HL-60 (cell line): Measurements from ENCODE around the gene TNNT1.
A peak's percentile ranks its signal among the peaks of the same experiment; 100 is the strongest.

Experiments
- DNase-seq, 2 experiments: peaks; one replicate each; pipeline ENCODE4 v3.0.0-alpha.2; 2010 to 2020; ENCODE audit warnings: low read depth in 1 of 2, low spot score in 1 of 2
- H3K27ac ChIP-seq: fragments of 250-450 bp; sonication (Bioruptor Pico); replicated peaks from 2 replicates; pipeline ENCODE4 v1.5.1; 2020; ENCODE audit warnings: mild to moderate bottlenecking, moderate library complexity
- H3K27me3 ChIP-seq: fragments of 250-450 bp; sonication (Bioruptor Pico); 2 replicates; pipeline ENCODE4 v1.5.1; 2021; ENCODE audit warnings: mild to moderate bottlenecking, moderate library complexity; ENCODE audit not compliant: insufficient read depth, poor library complexity, severe bottlenecking
- H3K4me3 ChIP-seq: replicated peaks from 2 replicates; pipeline ENCODE4 v1.5.1; 2011; ENCODE audit warnings: mild to moderate bottlenecking, control low read depth, low read length; ENCODE audit not compliant: insufficient read depth
- GABPA ChIP-seq: IDR thresholded peaks from 2 replicates; pipeline ENCODE4 v1.6.1; 2012; ENCODE audit warnings: low read depth
- POLR2AphosphoS5 ChIP-seq: IDR thresholded peaks from 2 replicates; pipeline ENCODE4 v1.6.1; 2012; ENCODE audit warnings: low read depth
- REST ChIP-seq: IDR thresholded peaks from 2 replicates; pipeline ENCODE4 v1.6.1; 2012; ENCODE audit warnings: low read depth; ENCODE audit not compliant: insufficient replicate concordance
- SPI1 ChIP-seq: IDR thresholded peaks from 2 replicates; pipeline ENCODE4 v1.6.1; 2012; ENCODE audit warnings: low read depth, mild to moderate bottlenecking, borderline replicate concordance
- TF ChIP-seq, protein P1 (sequence below): IDR thresholded peaks from one replicate; pipeline ENCODE4 v1.5.1; 2011; ENCODE audit warnings: low read length, control low read depth, inconsistent platforms; ENCODE audit not compliant: insufficient read depth

TNNT1 gene

DNA sequence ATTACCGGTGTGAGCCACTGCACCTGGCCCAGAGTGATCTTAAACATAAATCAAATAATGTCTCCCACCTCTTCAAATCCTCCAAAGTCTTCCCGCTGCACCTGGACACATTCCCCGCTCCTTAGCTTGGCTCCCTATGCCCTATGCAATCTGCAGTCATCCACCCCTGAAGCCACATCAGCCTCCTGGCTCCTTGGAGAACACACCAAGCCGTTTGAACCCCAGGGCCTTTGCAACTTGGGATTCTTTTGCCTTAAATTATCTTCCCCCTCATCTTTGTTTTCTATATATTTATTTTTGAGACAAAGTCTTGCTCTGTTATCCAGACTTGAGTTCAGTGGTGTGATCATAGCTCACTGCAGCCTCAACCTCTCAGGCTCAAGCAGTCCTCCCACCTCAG is 20.1 kb upstream of the TNNT1 start:
- TF ChIP-seq GABPA = no peak
- TF ChIP-seq, protein P1, sequence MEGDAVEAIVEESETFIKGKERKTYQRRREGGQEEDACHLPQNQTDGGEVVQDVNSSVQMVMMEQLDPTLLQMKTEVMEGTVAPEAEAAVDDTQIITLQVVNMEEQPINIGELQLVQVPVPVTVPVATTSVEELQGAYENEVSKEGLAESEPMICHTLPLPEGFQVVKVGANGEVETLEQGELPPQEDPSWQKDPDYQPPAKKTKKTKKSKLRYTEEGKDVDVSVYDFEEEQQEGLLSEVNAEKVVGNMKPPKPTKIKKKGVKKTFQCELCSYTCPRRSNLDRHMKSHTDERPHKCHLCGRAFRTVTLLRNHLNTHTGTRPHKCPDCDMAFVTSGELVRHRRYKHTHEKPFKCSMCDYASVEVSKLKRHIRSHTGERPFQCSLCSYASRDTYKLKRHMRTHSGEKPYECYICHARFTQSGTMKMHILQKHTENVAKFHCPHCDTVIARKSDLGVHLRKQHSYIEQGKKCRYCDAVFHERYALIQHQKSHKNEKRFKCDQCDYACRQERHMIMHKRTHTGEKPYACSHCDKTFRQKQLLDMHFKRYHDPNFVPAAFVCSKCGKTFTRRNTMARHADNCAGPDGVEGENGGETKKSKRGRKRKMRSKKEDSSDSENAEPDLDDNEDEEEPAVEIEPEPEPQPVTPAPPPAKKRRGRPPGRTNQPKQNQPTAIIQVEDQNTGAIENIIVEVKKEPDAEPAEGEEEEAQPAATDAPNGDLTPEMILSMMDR = no peak
- TF ChIP-seq REST = no peak
- TF ChIP-seq SPI1 = no peak
- TF ChIP-seq POLR2AphosphoS5 = no peak
- Histone ChIP-seq H3K27ac (no peak overlapping the region), H3K4me3 (no peak overlapping the region), H3K27me3 (peaks cover 24% of the 10 kb centered on the region)
- DNase-seq = no peak

- TF ChIP-seq, protein P1 = no peak
- no peak for TF ChIP-seq REST
- Histone ChIP-seq H3K4me3 (peak within 1 kb of the TSS; percentile 53), H3K27ac (peak within 1 kb of the TSS; percentile 51), H3K27me3 (peaks cover 11% of the 10 kb centered on the region)
- DNase-seq = peak; percentile 93 to 95
Observed at GRCh38 chr19:55166530-55167268, 17.7 kb upstream of the TNNT1 start, which contains the start of gene DNAAF3. Gene DNAAF3 (minus strand): TSS chr19:55166613. CDS start chr19:55166413, 200 bp downstream.

- TF ChIP-seq, protein P1 = peak; percentile 52
- no peak for TF ChIP-seq GABPA
- no peak for TF ChIP-seq POLR2AphosphoS5
- Histone ChIP-seq H3K27ac (0 out of 2 replicates have a peak overlapping the region, but pooled peaks have one; percentile 19), H3K4me3 (peak overlapping the region; percentile 53), H3K27me3 (peaks cover 13% of the 10 kb centered on the region)
- DNase-seq = peak in 1 of 2 experiments; percentile 80
Observed at GRCh38 chr19:55165952-55166529, 17.0 kb upstream of the TNNT1 start.
